ENCODE data around the gene NUBPL.

DNA sequence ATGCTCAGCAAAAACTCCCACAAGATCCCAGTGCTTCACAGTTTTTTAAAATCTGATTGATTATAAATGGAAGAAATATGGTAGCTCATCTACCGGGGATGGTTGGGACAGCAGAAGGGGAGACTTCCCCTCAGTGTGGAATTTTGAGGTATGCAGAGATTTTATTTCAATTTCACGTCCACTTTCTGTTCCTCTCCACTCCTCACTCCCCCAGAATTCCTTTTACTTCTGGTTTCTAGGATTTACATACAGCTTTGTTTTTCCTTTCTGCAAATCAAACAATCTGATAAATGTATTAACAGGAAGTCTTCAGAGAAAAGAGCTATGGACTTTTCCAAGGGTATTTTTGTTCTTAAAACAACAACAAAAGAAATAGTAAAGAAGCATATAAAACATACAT lies 334.4 kb downstream of the NUBPL start:
- TF ChIP-seq POLR2A (IDR thresholded peaks at IDR 0.05; ENCODE audit: low read length) (no peak), GATA1 (IDR thresholded peaks at IDR 0.05; ENCODE audit: low read depth, low read length) (no peak)
